HepG2 (cell line): ENCODE results near the gene ZNF230. TPM values are rescaled to one million over a fixed set of nuclear protein-coding genes. Genes with fewer than 3 reads are reported as not detected.

Experiments used
- ARID5B ChIP-seq: IDR thresholded peaks from 2 replicates; pipeline ENCODE4 v1.4.0; 2020; ENCODE audit warnings: mild to moderate bottlenecking, missing genetic modification reagents
- ELK4 ChIP-seq: sonication (generic); formaldehyde crosslinking; IDR thresholded peaks from 2 replicates; pipeline ENCODE4 v1.9.0; 2021; ENCODE audit warnings: missing genetic modification reagents, borderline replicate concordance
- FUBP1 ChIP-seq: sonication (generic); formaldehyde crosslinking; IDR thresholded peaks from 2 replicates; pipeline ENCODE4 v1.5.1; 2020; ENCODE audit warnings: missing genetic modification reagents, mild to moderate bottlenecking, borderline replicate concordance
- GATAD1 ChIP-seq: IDR thresholded peaks from 2 replicates; pipeline ENCODE4 v1.6.1; 2016; ENCODE audit warnings: missing genetic modification reagents, missing compliant biosample characterization
- GTF2F1 ChIP-seq: fragments of 150-350 bp; IDR thresholded peaks from 2 replicates; pipeline ENCODE4 v1.6.1; 2014; ENCODE audit warnings: low read length
- HCFC1 ChIP-seq: fragments of 150-350 bp; IDR thresholded peaks from 2 replicates; pipeline ENCODE4 v1.6.1; 2014; ENCODE audit warnings: low read depth, low read length
- HOXA3 ChIP-seq: sonication (generic); formaldehyde crosslinking; IDR thresholded peaks from 2 replicates; pipeline ENCODE4 v1.5.0; 2020; ENCODE audit warnings: missing genetic modification reagents
- KMT2B ChIP-seq: IDR thresholded peaks from 2 replicates; pipeline ENCODE4 v1.6.1; 2016; ENCODE audit warnings: missing genetic modification reagents, missing compliant biosample characterization
- MTA3 ChIP-seq: sonication (generic); formaldehyde crosslinking; IDR thresholded peaks from 2 replicates; pipeline ENCODE4 v1.4.0; 2020; ENCODE audit warnings: missing genetic modification reagents
- RORA ChIP-seq: sonication (generic); formaldehyde crosslinking; IDR thresholded peaks from 2 replicates; pipeline ENCODE4 v1.5.0; 2020; ENCODE audit warnings: mild to moderate bottlenecking, missing genetic modification reagents, moderate library complexity
- SMAD3 ChIP-seq: sonication (generic); formaldehyde crosslinking; IDR thresholded peaks from 2 replicates; pipeline ENCODE4 v1.4.0; 2020; ENCODE audit warnings: missing genetic modification reagents
- THAP11 ChIP-seq: IDR thresholded peaks from 2 replicates; pipeline ENCODE4 v1.6.1; 2016; ENCODE audit warnings: missing biosample characterization, missing genetic modification reagents
- ZFP91 ChIP-seq: sonication (generic); formaldehyde crosslinking; IDR thresholded peaks from 2 replicates; pipeline ENCODE4 v1.9.0; 2022; ENCODE audit warnings: missing genetic modification reagents, mild to moderate bottlenecking, borderline replicate concordance
- ZNF34 ChIP-seq: sonication (generic); formaldehyde crosslinking; IDR thresholded peaks from 2 replicates; pipeline ENCODE4 v1.4.0; 2020; ENCODE audit warnings: mild to moderate bottlenecking, missing genetic modification reagents, borderline replicate concordance
- ZNF580 ChIP-seq: IDR thresholded peaks from 2 replicates; pipeline ENCODE4 v1.6.1; 2016; ENCODE audit warnings: low read depth, borderline replicate concordance
- ZNF749 ChIP-seq: sonication (generic); formaldehyde crosslinking; IDR thresholded peaks from 2 replicates; pipeline ENCODE4 v1.8.0; 2022; ENCODE audit warnings: mild to moderate bottlenecking, missing genetic modification reagents, moderate library complexity, borderline replicate concordance
- ZNF800 ChIP-seq: sonication (generic); formaldehyde crosslinking; IDR thresholded peaks from 2 replicates; pipeline ENCODE4 v1.4.0; 2020; ENCODE audit warnings: missing genetic modification reagents
- ZSCAN9 ChIP-seq: IDR thresholded peaks from 2 replicates; pipeline ENCODE4 v1.6.1; 2016; ENCODE audit warnings: borderline replicate concordance
- polyA plus RNA-seq, 8 experiments: library from polyadenylated mRNA; depleted of rRNA in 3 of 8; stranded (reverse) in 7 of 8; unstranded in 1 of 8; fragments of >200 nt; fragmentation: Illumina TruSeq in 4 of 8; extraction: Trizol in 4 of 8; gene quantifications; 2 replicates each; pipeline versions ENCODE4 v1.2.1 to v1.2.3, GENCODE V29; 2011 to 2016; ENCODE audit warnings: low read depth in 4 of 8, missing spikeins in 1 of 8, mixed read lengths in 1 of 8; ENCODE audit not compliant: insufficient read depth in 1 of 8
- total RNA-seq, 5 experiments: library from RNA; depleted of rRNA; stranded (reverse); fragments of >200 nt; fragmentation: Illumina TruSeq; extraction: Trizol; gene quantifications; 2 replicates each; pipeline ENCODE4 v1.2.3, GENCODE V29; 2016; ENCODE audit warnings: low read depth in 1 of 5

The ZNF230 gene
- total and polyA plus RNA-seq, 2 of the 13 experiments (the other 11 are each of a cell fraction or from before 2014, with no cell fraction given): 2.4 to 5.5 TPM

GRCh38 chr19:44025217-44025936 is 22.6 kb downstream of the ZNF230 start, which contains the start of gene ZNF222 (continued):
- TF ChIP-seq GATAD1 (peak; percentile 84), ELK4 (CRISPR knock-in tag) (no peak), ZSCAN9 (CRISPR knock-in tag) (no peak), ZNF34 (CRISPR knock-in tag) (peak; percentile 27; the same call in 1 of the 2 replicates), ZNF580 (CRISPR knock-in tag) (peak; percentile 26; the same call in 1 of the 2 replicates), HOXA3 (CRISPR knock-in tag) (peak; percentile 90), FUBP1 (CRISPR knock-in tag) (no peak), SMAD3 (CRISPR knock-in tag) (0 out of 2 replicates have a peak, but pooled peaks have one; percentile 31), ARID5B (CRISPR knock-in tag) (no peak), ZNF749 (CRISPR knock-in tag) (no peak), THAP11 (CRISPR knock-in tag) (peak; percentile 98), KMT2B (CRISPR knock-in tag) (peak; percentile 59; the same call in 1 of the 2 replicates), GTF2F1 (no peak), ZFP91 (CRISPR knock-in tag) (peak; percentile 74; the same call in 1 of the 2 replicates), RORA (CRISPR knock-in tag) (no peak), MTA3 (no peak), HCFC1 (peak; percentile 79), ZNF800 (CRISPR knock-in tag) (no peak)
